GM10248 (cell line): ENCODE measurements around the gene KRT83.

Source experiments
- CTCF ChIA-PET: fragments of 300-600 bp; sonication (Branson Sonifier 250); formaldehyde crosslinking; extraction: SDS; loops from one replicate; lab custom pipeline; 2021; ENCODE audit warnings: antibody characterized with exemption; lab: Yijun Ruan, JAX
- POLR2A ChIA-PET: fragments of 350-650 bp; sonication (Branson Sonifier 250); formaldehyde crosslinking; extraction: SDS; loops from one replicate; lab custom pipeline; 2020; ENCODE audit warnings: antibody characterized with exemption; lab: Yijun Ruan, JAX
- DNase-seq: peaks from one replicate; pipeline ENCODE4 v3.0.0; 2012; ENCODE audit errors: extremely low spot score
- TF ChIP-seq, protein P1 (sequence below): IDR thresholded peaks from 2 replicates; pipeline ENCODE4 v1.5.1; 2012; ENCODE audit warnings: mild to moderate bottlenecking, low read depth; ENCODE audit errors: extremely low read depth, missing control alignments, control extremely low read depth

The KRT83 gene

DNA sequence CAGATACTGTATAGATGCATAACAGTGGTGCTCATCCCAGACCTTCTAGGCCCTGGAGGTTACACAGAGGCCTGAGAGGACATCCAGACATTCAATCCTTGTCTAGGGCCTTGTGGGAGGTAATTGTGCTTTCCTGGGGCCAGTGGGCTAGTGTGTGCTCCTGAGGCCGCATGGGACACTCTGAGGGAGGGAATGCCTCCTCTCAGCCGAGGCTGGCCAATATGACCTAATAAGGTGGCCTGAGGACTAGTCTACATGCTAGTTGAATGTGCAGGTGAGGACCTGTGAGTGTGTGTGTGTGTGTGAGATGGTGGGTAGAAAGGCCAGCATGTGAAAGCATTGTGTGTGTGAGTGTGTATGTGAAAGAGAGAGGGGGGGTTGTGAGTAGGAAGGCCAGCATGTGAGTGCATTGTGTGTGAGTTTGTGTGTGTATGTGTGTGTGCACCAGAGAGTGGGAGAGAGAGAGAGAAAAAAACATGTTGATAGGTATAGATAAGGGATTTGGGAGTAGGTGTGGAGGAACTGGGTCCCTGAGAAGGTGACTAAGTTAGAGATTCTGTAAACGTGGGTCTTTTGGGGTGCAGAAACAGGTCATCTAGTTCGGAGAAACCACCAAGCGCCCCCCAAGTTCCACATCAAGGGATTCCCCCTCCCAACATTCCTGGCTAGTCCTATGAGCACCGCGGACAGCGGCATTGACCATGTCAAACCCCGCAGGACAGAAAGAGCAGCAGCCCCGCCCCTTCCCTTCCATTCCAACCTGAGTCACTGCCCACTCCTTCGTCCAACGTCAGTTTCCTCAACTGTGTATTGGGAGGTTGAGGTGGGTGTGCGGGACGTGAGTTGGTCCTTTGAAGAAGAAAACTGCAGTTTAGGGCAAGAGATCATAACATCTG is 20.2 kb downstream of the KRT83 start:
- TF ChIP-seq, protein P1, sequence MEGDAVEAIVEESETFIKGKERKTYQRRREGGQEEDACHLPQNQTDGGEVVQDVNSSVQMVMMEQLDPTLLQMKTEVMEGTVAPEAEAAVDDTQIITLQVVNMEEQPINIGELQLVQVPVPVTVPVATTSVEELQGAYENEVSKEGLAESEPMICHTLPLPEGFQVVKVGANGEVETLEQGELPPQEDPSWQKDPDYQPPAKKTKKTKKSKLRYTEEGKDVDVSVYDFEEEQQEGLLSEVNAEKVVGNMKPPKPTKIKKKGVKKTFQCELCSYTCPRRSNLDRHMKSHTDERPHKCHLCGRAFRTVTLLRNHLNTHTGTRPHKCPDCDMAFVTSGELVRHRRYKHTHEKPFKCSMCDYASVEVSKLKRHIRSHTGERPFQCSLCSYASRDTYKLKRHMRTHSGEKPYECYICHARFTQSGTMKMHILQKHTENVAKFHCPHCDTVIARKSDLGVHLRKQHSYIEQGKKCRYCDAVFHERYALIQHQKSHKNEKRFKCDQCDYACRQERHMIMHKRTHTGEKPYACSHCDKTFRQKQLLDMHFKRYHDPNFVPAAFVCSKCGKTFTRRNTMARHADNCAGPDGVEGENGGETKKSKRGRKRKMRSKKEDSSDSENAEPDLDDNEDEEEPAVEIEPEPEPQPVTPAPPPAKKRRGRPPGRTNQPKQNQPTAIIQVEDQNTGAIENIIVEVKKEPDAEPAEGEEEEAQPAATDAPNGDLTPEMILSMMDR = no peak
- POLR2A ChIA-PET = no interaction called here
- CTCF ChIA-PET = no interaction called here
- no peak for DNase-seq

DNA sequence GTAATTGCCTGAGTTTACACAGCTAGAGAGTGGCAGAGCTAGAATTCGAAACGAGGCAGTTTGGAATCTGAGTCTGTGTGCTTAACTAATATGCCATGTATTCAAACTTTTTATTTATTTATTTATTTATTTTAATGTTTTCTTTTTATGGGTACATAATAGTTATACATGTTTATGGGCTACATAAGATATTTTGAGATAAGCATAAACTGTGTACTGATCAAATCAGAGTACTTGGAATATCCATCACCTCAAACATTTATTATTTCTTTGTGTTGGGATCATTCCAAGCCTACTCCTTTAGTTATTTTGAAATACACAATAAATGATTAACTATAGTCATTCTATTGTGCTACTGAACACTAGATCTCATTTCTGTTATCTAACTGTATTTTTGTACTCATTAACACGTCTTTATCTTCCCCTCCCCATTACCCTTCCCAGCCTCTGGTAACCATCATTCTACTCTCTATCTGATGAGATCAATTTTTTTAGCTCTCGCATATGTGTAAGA is 22.5 kb downstream of the KRT83 start:
- no peak for DNase-seq
- TF ChIP-seq, protein P1 = no peak
- ChIA-PET CTCF (interaction anchor here (1.4 kb wide), 1 partner anchor 16 kb away, joined by 5 read pairs; no protein-coding TSS in a partner anchor), POLR2A (no interaction called here)

DNA sequence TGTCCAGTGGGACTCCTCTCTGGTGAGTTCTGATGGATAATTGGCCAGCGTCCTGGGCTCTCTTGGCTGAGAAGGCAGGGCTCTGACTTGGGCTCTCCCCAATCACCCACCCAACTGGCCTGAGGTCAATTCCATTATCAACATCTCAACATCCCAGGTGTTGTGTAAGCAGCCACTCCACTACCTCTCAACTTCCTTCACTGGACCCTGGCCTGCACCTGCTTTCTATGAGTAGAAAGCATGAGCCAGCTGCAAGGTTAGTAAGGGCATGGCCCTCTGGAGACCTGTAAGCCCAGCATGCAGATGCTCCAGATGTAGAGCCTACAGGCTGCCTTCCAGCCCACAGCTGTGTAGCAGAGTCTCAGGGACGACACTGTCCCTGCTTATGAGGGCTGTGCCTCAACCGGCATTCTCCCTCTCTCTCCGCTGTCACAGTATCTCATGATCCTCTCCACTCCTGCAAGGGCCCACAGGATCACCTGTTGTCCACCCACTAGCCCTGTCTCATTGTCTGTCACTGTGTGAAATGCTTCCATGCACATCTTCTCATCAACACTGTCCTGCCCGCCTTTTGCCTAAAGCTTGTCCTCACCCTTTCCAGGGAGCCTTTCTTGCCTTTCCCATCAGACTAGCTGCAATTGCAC is 24.5 kb downstream of the KRT83 start:
- POLR2A ChIA-PET = no interaction called here
- TF ChIP-seq, protein P1 = no peak
- CTCF ChIA-PET = interaction anchor here (1.3 to 1.5 kb wide), 4 partner anchors 10 to 140 kb away, joined by 3 to 7 read pairs (median 3); no protein-coding TSS in a partner anchor
- DNase-seq = no peak

DNA sequence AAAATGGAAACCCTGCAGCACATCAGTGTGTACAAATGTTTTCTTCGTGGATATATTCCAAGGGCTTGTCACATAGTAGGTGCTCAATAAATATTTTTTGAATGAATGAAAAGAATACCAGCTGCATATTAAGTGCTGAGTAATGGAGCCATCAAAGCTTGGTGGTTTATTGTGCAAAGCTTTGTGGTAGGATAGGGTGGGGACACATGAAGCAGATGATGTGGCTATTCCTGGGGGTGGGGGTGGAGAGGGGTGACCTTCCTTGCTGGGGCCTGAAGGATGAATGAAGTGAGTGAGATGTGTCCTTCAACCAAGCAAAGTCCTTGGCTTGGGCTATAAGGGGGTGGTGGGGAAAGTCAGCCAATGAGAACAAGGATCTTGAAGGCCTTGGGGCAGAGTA is 25.5 kb downstream of the KRT83 start:
- POLR2A ChIA-PET = no interaction called here
- CTCF ChIA-PET = interaction anchor here (1.0 to 4.3 kb wide), 6 partner anchors 11 to 139 kb away, joined by 3 to 39 read pairs (median 4); no protein-coding TSS in a partner anchor

DNA sequence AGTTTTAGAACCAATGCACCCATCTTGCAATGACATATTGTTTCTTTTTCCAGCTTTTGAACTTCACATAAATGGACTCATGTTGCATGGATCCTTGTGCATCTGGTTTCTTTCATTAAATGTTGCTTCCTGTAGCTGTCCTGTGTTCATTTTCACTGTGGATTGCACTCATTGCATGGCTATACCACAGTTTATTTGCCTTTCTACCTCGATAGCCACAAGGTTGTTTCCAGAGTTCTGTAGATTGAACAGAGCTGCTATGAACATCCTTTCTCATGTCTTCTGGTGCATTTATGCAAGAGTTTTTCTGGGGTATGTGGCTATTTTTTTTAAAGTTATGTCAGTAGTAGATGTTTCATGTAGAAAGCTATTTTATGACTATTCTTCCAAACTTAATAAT is 26.4 kb downstream of the KRT83 start:
- no peak for DNase-seq
- ChIA-PET POLR2A (no interaction called here), CTCF (interaction anchor here (1.0 to 4.3 kb wide), 6 partner anchors 11 to 78 kb away, joined by 3 to 39 read pairs (median 4); no protein-coding TSS in a partner anchor)
- TF ChIP-seq, protein P1 = no peak

More for the DNA sequence above, 25.5 kb downstream of the KRT83 start:
- TF ChIP-seq, protein P1 = no peak
- no peak for DNase-seq

DNA sequence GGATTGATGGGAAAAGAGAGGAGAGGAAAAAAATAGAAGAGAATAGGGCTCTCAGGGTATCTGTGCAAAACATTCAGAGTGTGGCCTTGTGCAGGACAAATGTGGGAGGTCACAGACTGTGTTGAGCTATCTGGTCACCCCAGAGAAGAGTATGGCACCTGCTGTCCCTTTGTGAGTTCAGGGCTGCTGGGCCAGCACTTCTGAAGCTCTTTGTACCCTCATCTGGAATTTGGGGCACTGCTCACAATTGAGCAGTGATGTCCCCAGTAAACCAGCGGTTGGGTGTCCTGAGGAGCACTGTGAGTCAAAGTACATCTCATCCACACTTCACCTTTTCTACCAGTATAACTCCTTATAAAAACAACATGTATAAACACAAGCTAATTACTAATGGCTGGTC is 27.3 kb downstream of the KRT83 start:
- CTCF ChIA-PET = interaction anchor here (1.2 to 4.3 kb wide), 4 partner anchors 13 to 79 kb away, joined by 4 to 39 read pairs (median 6); no protein-coding TSS in a partner anchor
- no peak for DNase-seq
- TF ChIP-seq, protein P1 = no peak
- POLR2A ChIA-PET = interaction anchor here (0.6 kb wide), 1 partner anchor 800 kb away, joined by 3 read pairs; no protein-coding TSS in a partner anchor
